ENCODE data around the gene GLT6D1. TPM values are rescaled to one million over a fixed set of nuclear protein-coding genes. Genes with fewer than 3 reads are reported as not detected.

Gene GLT6D1
- total RNA-seq, 1 experiment from 2014 or later = not detected

- Mint-ChIP-seq H3K36me3 (ENCODE audit: insufficient read depth, unreplicated experiment) (peaks cover 4% of the 10 kb centered on the region), H3K4me3 (ENCODE audit: low read depth, unreplicated experiment) (no peak overlapping the region), H3K9me3 (ENCODE audit: low read depth, unreplicated experiment) (no peaks in the 10 kb centered on the region), H3K27ac (ENCODE audit: unreplicated experiment) (no peak overlapping the region), H3K4me1 (ENCODE audit: low read depth, unreplicated experiment) (no peaks in the 10 kb centered on the region), H3K27me3 (ENCODE audit: unreplicated experiment) (peaks cover 95% of the 10 kb centered on the region)
- no TSS peak for BruUV-seq (replicated peaks)
- intact Hi-C loops (cut with micrococcal nuclease; ENCODE audit: unreplicated experiment) = no loop called here
- no peak for TF ChIP-seq CTCF (IDR thresholded peaks at IDR 0.05; ENCODE audit: unreplicated experiment)
- no peak for DNase-seq
- CTCF ChIA-PET = no interaction called here
Observed at GRCh38 chr9:135616619-135617537, 22.5 kb downstream of the GLT6D1 start.

GRCh38 chr9:135615666-135616618 is 23.4 kb downstream of the GLT6D1 start:
- Mint-ChIP-seq H3K4me1 (ENCODE audit: low read depth, unreplicated experiment) (no peaks in the 10 kb centered on the region), H3K9me3 (ENCODE audit: low read depth, unreplicated experiment) (no peaks in the 10 kb centered on the region), H3K27me3 (ENCODE audit: unreplicated experiment) (peaks cover 95% of the 10 kb centered on the region), H3K36me3 (ENCODE audit: insufficient read depth, unreplicated experiment) (peaks cover 4% of the 10 kb centered on the region), H3K27ac (ENCODE audit: unreplicated experiment) (no peak overlapping the region), H3K4me3 (ENCODE audit: low read depth, unreplicated experiment) (no peak overlapping the region)
- intact Hi-C loops (cut with micrococcal nuclease; ENCODE audit: unreplicated experiment) = no loop called here
- CTCF ChIA-PET = no interaction called here
- no peak for TF ChIP-seq CTCF (IDR thresholded peaks at IDR 0.05; ENCODE audit: unreplicated experiment)
- no TSS peak for BruUV-seq (replicated peaks)
- DNase-seq = peak; percentile 15

GRCh38 chr9:135614821-135615665 is 24.3 kb downstream of the GLT6D1 start:
- no peaks in the 10 kb centered on the region for H3K9me3 Mint-ChIP-seq (ENCODE audit: low read depth, unreplicated experiment)
- no peak overlapping the region for H3K4me3 Mint-ChIP-seq (ENCODE audit: low read depth, unreplicated experiment)
- DNase-seq = no peak
- no TSS peak for BruUV-seq (replicated peaks)
- CTCF ChIA-PET = no interaction called here
- intact Hi-C loops (cut with micrococcal nuclease; ENCODE audit: unreplicated experiment) = no loop called here
- peaks cover 95% of the 10 kb centered on the region for H3K27me3 Mint-ChIP-seq (ENCODE audit: unreplicated experiment)
- H3K4me1 Mint-ChIP-seq (ENCODE audit: low read depth, unreplicated experiment) = no peaks in the 10 kb centered on the region
- no peak for TF ChIP-seq CTCF (IDR thresholded peaks at IDR 0.05; ENCODE audit: unreplicated experiment)
- H3K36me3 Mint-ChIP-seq (ENCODE audit: insufficient read depth, unreplicated experiment) = peaks cover 4% of the 10 kb centered on the region
- no peak overlapping the region for H3K27ac Mint-ChIP-seq (ENCODE audit: unreplicated experiment)

All from Calu3 (cell line).